CD4-positive, CD25-positive, alpha-beta regulatory T cell (primary cell): ENCODE results near the gene NTN4. TPM values are rescaled to one million over a fixed set of nuclear protein-coding genes. Genes with fewer than 3 reads are reported as not detected.

ENCODE experiments used
- ATAC-seq, 2 donors: fragments of 150-1000 bp; cut with Tn5 transposase; one replicate each; pipeline ENCODE4 v1.10.0; 2021; ENCODE audit warnings: low read depth in 2 of 2, moderate number of reproducible peaks in 2 of 2, moderate library complexity in 1 of 2
- DNase-seq, 3 donors: peaks; one replicate each; pipeline versions ENCODE4 v3.0.0 to v3.0.0-alpha.2; 2012 to 2022; ENCODE audit warnings: mixed read lengths in 1 of 3
- H3K27ac ChIP-seq: one replicate; pipeline ENCODE4 v1.7.0; 2013; ENCODE audit warnings: mild to moderate bottlenecking, low read length; ENCODE audit not compliant: insufficient read depth, poor library complexity, severe bottlenecking
- H3K27me3 ChIP-seq: one replicate; pipeline ENCODE4 v1.7.0; 2013; ENCODE audit warnings: low read length; ENCODE audit not compliant: control insufficient read depth, insufficient read depth
- H3K36me3 ChIP-seq: one replicate; pipeline ENCODE4 v1.7.0; 2013; ENCODE audit warnings: mild to moderate bottlenecking, low read length, moderate library complexity; ENCODE audit not compliant: control insufficient read depth, insufficient read depth
- H3K4me1 ChIP-seq: 2 replicates; pipeline ENCODE4 v1.7.0; 2013; ENCODE audit warnings: mild to moderate bottlenecking, low read length; ENCODE audit not compliant: insufficient read depth, control insufficient read depth, poor library complexity, severe bottlenecking
- H3K4me3 ChIP-seq: one replicate; pipeline ENCODE4 v1.7.0; 2013; ENCODE audit warnings: low read depth, mild to moderate bottlenecking, low read length, moderate library complexity
- H3K9me3 ChIP-seq, 2 experiments: 1 replicate in 1 of 2; 2 replicates in 1 of 2; pipeline ENCODE4 v1.7.0; 2013; ENCODE audit warnings: low read length in 2 of 2, mild to moderate bottlenecking in 1 of 2, moderate library complexity in 1 of 2; ENCODE audit not compliant: control insufficient read depth in 2 of 2
- H3K27ac Mint-ChIP-seq, 3 donors: one replicate each; pipeline ENCODE4 v1.8.0; 2020 to 2022; ENCODE audit warnings: mild to moderate bottlenecking in 3 of 3, mixed read lengths in 3 of 3, moderate library complexity in 2 of 3
- H3K27me3 Mint-ChIP-seq: one replicate; pipeline ENCODE4 v1.8.0; 2022; ENCODE audit warnings: mild to moderate bottlenecking, mixed read lengths
- H3K36me3 Mint-ChIP-seq: one replicate; pipeline ENCODE4 v1.8.0; 2020; ENCODE audit warnings: mixed read lengths
- H3K4me1 Mint-ChIP-seq, 4 donors: one replicate each; pipeline ENCODE4 v1.8.0; 2020 to 2022; ENCODE audit warnings: mixed read lengths in 4 of 4, mild to moderate bottlenecking in 1 of 4
- H3K4me3 Mint-ChIP-seq, 4 donors: one replicate each; pipeline ENCODE4 v1.8.0; 2020 to 2022; ENCODE audit warnings: mild to moderate bottlenecking in 4 of 4, mixed read lengths in 4 of 4, moderate library complexity in 3 of 4
- H3K9me3 Mint-ChIP-seq, 7 donors: one replicate each; pipeline ENCODE4 v1.8.0; 2020 to 2022; ENCODE audit warnings: mixed read lengths in 7 of 7, mild to moderate bottlenecking in 3 of 7, moderate library complexity in 2 of 7
- polyA plus RNA-seq, 4 donors: library from polyadenylated mRNA; unstranded; fragments of 300-500 nt; fragmentation: Illumina TruSeq; gene quantifications; one replicate each; pipeline ENCODE4 v1.2.3, GENCODE V29; 2021
- total RNA-seq: library from RNA; stranded (reverse); gene quantifications from one replicate; pipeline ENCODE4 v1.2.3, GENCODE V29; 2022

Gene NTN4
- total and polyA plus RNA-seq, 5 donors from 2014 or later: 0.16 TPM; not detected in 4

DNA sequence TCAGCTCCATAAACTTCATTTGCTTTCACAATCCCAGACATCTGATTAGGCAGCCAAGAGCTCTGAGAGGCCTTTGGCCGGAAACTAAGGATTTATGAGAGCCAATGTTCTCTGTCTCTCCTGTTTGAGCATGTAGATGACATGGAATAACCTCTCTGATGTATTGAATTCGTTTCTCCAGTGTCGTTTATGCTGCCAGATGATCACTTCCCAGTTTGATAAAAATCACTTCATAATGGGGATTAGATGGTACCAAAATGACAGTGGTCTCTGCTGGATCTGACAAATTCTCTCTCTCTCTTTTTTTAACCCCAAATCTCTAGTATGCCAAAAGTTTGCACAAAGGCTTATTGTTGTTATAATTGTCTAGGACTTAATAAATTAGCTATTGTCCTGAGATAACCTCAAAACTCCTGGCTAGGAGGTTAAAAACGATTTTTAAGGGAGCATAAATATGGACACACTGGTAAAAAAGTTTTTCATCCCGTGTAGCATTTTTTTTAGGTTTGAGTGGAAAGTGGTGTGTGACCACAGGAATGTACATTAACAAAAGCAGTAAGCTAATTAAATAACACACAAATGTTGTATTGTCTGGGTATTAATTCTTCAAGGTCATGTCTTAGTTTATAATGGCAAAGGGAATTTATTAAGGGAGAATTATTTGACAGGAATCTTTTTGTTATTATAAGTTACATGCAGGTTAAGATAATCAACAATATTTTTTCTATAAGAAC is 156.7 kb downstream of the NTN4 start:
- H3K4me1 Mint-ChIP-seq: peaks cover 0 to 2% (median 0%) of the 10 kb centered on the region in 4 donors
- H3K27ac ChIP-seq: no peak overlapping the region
- ATAC-seq: no peak
- no peak overlapping the region for H3K4me3 Mint-ChIP-seq
- no peaks in the 10 kb centered on the region for H3K4me1 ChIP-seq
- H3K27ac Mint-ChIP-seq: no peak overlapping the region
- no peaks in the 10 kb centered on the region for H3K36me3 ChIP-seq
- no peak overlapping the region for H3K4me3 ChIP-seq
- peaks cover 0 to 1% (median 0%) of the 10 kb centered on the region in 7 donors for H3K9me3 Mint-ChIP-seq
- DNase-seq: no peak
- no peaks in the 10 kb centered on the region for H3K27me3 ChIP-seq
- H3K9me3 ChIP-seq: no peaks in the 10 kb centered on the region
- H3K27me3 Mint-ChIP-seq: peaks cover 9% of the 10 kb centered on the region
- no peaks in the 10 kb centered on the region for H3K36me3 Mint-ChIP-seq

DNA sequence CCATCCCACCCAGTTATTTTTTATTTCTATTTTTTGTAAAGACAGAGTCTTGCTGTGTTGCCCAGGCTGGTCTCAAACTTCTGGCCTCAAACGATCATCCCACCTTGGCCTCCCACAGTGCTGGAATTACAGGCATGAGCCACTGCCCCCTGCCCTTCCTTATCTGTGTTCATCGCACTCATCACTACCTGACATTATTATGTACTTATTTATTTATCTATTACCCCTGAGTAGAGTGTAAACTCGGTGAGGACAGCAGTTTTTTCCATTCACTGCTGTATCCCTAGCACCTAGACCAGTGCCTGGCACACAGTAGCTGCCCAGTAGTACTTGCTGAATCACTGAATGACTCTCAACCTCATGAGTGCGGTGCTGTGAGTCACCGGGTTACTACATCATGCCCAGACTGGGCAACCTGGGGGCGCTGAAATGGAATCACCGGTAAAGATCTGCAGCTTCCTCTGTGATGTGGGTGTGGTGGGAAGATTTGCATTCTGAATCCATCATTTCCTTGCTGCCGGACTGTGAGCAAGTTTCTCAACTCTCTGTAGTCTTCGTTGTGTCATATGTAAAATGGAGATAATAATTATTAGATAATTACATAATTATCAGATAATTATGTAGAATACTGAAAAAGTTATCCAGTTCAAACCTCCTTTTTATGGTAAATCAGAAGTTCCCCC is 157.4 kb downstream of the NTN4 start:
- no peaks in the 10 kb centered on the region for H3K36me3 Mint-ChIP-seq
- H3K9me3 ChIP-seq: no peaks in the 10 kb centered on the region
- H3K4me1 ChIP-seq: no peaks in the 10 kb centered on the region
- H3K27me3 Mint-ChIP-seq: peaks cover 9% of the 10 kb centered on the region
- H3K27me3 ChIP-seq: no peaks in the 10 kb centered on the region
- H3K4me3 Mint-ChIP-seq: no peak overlapping the region
- H3K36me3 ChIP-seq: no peaks in the 10 kb centered on the region
- no peak overlapping the region for H3K27ac Mint-ChIP-seq
- DNase-seq (no peak), ATAC-seq (no peak)
- H3K4me3 ChIP-seq: no peak overlapping the region
- no peak overlapping the region for H3K27ac ChIP-seq
- H3K9me3 Mint-ChIP-seq: peaks cover 0 to 1% (median 0%) of the 10 kb centered on the region in 7 donors
- H3K4me1 Mint-ChIP-seq: peaks cover 0 to 2% (median 0%) of the 10 kb centered on the region in 4 donors

DNA sequence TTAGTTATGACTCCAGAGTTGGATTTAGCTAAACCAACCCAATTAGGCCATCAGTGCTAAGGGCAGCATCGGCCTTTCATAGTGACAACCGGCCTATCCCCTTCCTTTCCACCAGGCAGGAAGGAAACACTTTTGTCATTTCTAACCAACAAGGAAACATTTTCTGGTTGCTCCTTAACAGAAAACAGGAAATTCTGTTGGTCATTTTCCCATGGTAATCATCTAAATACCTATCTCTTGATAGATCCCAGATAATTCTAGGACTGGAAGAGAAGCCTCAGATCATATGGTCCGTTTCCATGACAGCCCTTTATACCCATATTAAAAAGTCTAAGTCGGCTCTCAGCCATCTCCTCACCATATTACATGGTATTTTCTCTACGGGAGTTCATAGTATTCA is 160.1 kb downstream of the NTN4 start:
- Histone ChIP-seq H3K27me3 (no peaks in the 10 kb centered on the region), H3K4me3 (no peak overlapping the region), H3K4me1 (no peaks in the 10 kb centered on the region), H3K36me3 (no peaks in the 10 kb centered on the region), H3K27ac (no peak overlapping the region), H3K9me3 (no peaks in the 10 kb centered on the region)
- Mint-ChIP-seq H3K27me3 (peaks cover 9% of the 10 kb centered on the region), H3K36me3 (no peaks in the 10 kb centered on the region), H3K4me1 (peaks cover 0 to 2% (median 0%) of the 10 kb centered on the region in 4 donors), H3K27ac (no peak overlapping the region), H3K9me3 (peaks cover 0 to 1% (median 0%) of the 10 kb centered on the region in 7 donors), H3K4me3 (no peak overlapping the region)
- DNase-seq (no peak), ATAC-seq (no peak)

DNA sequence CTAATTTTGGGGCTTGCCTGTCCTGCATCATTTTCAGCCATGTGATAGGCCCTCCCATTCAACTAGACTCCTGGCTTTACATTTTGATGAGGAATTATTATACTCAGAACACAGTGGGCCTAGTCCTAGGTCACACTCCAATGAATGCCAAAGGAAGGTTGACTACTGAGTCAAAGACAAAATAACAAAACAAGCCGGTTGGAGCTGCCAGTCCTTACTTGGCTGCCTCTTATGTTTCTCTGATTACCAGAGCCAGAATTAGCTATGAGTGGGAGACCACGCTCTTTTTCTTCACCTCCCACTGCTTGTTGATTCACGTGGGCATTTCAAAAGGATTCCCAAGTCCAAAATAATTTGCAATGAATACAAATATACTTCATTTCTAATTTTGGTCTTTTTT is 161.2 kb downstream of the NTN4 start:
- Histone ChIP-seq H3K27ac (no peak overlapping the region), H3K36me3 (no peaks in the 10 kb centered on the region), H3K4me3 (no peak overlapping the region), H3K9me3 (no peaks in the 10 kb centered on the region), H3K27me3 (no peaks in the 10 kb centered on the region), H3K4me1 (no peaks in the 10 kb centered on the region)
- Mint-ChIP-seq H3K27ac (no peak overlapping the region), H3K4me3 (no peak overlapping the region), H3K4me1 (peaks cover 0 to 2% (median 0%) of the 10 kb centered on the region in 4 donors), H3K27me3 (peaks cover 8% of the 10 kb centered on the region), H3K36me3 (no peaks in the 10 kb centered on the region), H3K9me3 (peaks cover 0 to 1% (median 0%) of the 10 kb centered on the region in 7 donors)
- DNase-seq: no peak
- ATAC-seq: no peak

DNA sequence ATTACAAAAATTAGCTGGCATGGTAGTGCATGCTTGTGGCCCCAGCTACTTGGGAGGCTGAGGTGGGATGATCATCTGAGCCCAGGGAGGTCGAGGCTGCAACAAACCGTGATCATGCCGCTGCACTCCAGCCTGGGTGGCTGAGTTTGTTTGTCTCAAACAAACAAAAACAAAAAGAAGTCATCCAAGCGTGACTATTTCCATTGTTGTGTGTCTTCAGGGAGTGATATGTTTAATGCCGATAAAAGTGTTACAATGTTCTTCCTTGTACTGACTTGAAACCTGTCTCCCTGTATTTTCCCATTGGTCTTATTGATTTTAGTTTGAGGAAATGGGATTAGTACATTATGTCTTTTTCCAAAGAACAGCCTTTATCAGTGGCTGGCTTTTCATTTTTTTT is 163.7 kb downstream of the NTN4 start:
- Mint-ChIP-seq H3K27me3 (peaks cover 4% of the 10 kb centered on the region), H3K27ac (no peak overlapping the region), H3K36me3 (no peaks in the 10 kb centered on the region), H3K9me3 (no peaks in the 10 kb centered on the region), H3K4me3 (no peak overlapping the region), H3K4me1 (no peaks in the 10 kb centered on the region)
- Histone ChIP-seq H3K36me3 (no peaks in the 10 kb centered on the region), H3K27me3 (no peaks in the 10 kb centered on the region), H3K27ac (no peak overlapping the region), H3K9me3 (no peaks in the 10 kb centered on the region), H3K4me3 (no peak overlapping the region), H3K4me1 (no peaks in the 10 kb centered on the region)
- ATAC-seq (no peak), DNase-seq (no peak)

DNA sequence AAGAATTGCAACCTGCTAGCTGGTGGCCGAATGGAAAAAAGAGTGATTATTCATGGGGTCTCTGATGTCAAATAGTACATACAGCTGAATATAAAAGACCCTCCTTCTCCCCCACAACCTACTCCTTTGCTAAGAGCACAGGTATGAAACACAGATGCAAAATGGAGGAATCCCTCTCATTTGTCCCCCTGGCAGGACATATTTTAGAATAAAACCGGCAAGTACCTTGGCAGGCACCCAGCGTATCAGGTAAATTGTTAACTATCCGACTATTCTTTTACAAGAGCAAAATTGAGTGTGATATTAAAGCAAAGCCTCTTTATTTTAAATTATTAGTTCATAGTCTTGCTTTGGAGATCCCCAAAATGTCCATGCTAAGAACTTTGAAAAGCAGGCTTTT is 165.6 kb downstream of the NTN4 start:
- no peaks in the 10 kb centered on the region for H3K36me3 Mint-ChIP-seq
- ATAC-seq (no peak), DNase-seq (no peak)
- Histone ChIP-seq H3K27me3 (no peaks in the 10 kb centered on the region), H3K27ac (no peak overlapping the region), H3K36me3 (no peaks in the 10 kb centered on the region), H3K9me3 (no peaks in the 10 kb centered on the region), H3K4me1 (no peaks in the 10 kb centered on the region), H3K4me3 (no peak overlapping the region)
- H3K4me1 Mint-ChIP-seq: no peaks in the 10 kb centered on the region
- H3K27me3 Mint-ChIP-seq: no peaks in the 10 kb centered on the region
- no peak overlapping the region for H3K4me3 Mint-ChIP-seq
- H3K27ac Mint-ChIP-seq: no peak overlapping the region
- H3K9me3 Mint-ChIP-seq: no peaks in the 10 kb centered on the region

DNA sequence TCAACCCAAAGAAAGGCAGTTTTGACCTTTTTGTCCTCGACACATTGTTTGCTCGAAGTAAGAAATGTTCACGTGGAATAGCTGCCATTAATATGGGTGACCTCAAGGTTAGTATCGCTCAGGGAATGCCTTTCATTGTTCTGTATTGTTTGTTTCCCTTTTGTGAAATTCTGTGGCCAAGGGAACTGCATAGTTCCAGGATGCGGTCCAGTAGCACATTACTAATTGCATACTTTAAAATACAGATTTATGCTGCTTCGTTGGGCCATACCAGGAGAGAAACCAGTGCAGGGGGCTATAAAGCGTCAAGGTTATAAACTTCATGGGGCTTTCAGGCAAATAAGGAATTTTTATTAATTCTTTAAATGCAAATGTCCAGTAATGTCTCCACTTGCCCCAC is 166.0 kb downstream of the NTN4 start:
- no peak overlapping the region for H3K27ac ChIP-seq
- ATAC-seq (no peak), DNase-seq (no peak)
- no peak overlapping the region for H3K4me3 Mint-ChIP-seq
- no peaks in the 10 kb centered on the region for H3K36me3 ChIP-seq
- H3K4me1 ChIP-seq: no peaks in the 10 kb centered on the region
- no peak overlapping the region for H3K4me3 ChIP-seq
- H3K36me3 Mint-ChIP-seq: no peaks in the 10 kb centered on the region
- no peaks in the 10 kb centered on the region for H3K27me3 ChIP-seq
- H3K9me3 Mint-ChIP-seq: no peaks in the 10 kb centered on the region
- H3K9me3 ChIP-seq: no peaks in the 10 kb centered on the region
- H3K4me1 Mint-ChIP-seq: no peaks in the 10 kb centered on the region
- H3K27ac Mint-ChIP-seq: no peak overlapping the region
- no peaks in the 10 kb centered on the region for H3K27me3 Mint-ChIP-seq
